CD4-positive, alpha-beta memory T cell (primary cell): Measurements from ENCODE around the gene BRDT. TPM values are rescaled to one million over a fixed set of nuclear protein-coding genes. Genes with fewer than 3 reads are reported as not detected.
A peak's percentile ranks its signal among the peaks of the same experiment; 100 is the strongest.

Source experiments
- CTCF ChIA-PET: fragments of 350-600 bp; sonication (Branson Sonifier 250); formaldehyde crosslinking; loops from one replicate; lab custom pipeline; 2021; ENCODE audit warnings: inconsistent platforms; ENCODE audit not compliant: partially characterized antibody; lab: Charles Lee
- POLR2A ChIA-PET: fragments of 350-600 bp; sonication (Branson Sonifier 250); formaldehyde crosslinking; loops from one replicate; lab custom pipeline; 2021; ENCODE audit not compliant: partially characterized antibody; lab: Charles Lee
- DNase-seq, 5 donors: peaks; one replicate each; pipeline versions ENCODE4 v3.0.0 to v3.0.0-alpha.2; 2020 to 2022; ENCODE audit warnings: mixed read lengths in 1 of 5
- H3K27ac ChIP-seq: one replicate; pipeline ENCODE4 v1.7.0; 2013; ENCODE audit warnings: low read depth, low read length
- H3K27me3 ChIP-seq: 2 replicates; pipeline ENCODE4 v1.7.0; 2013; ENCODE audit warnings: mild to moderate bottlenecking, low read length, moderate library complexity; ENCODE audit not compliant: insufficient read depth
- H3K36me3 ChIP-seq: 2 replicates; pipeline ENCODE4 v1.7.0; 2013; ENCODE audit warnings: mild to moderate bottlenecking, low read length, moderate library complexity; ENCODE audit not compliant: insufficient read depth
- H3K4me1 ChIP-seq: 2 replicates; pipeline ENCODE4 v1.7.0; 2013; ENCODE audit warnings: mild to moderate bottlenecking, low read length, moderate library complexity; ENCODE audit not compliant: insufficient read depth
- H3K4me3 ChIP-seq, 2 donors: one replicate each; pipeline ENCODE4 v1.7.0; 2013; ENCODE audit warnings: low read length in 2 of 2, mild to moderate bottlenecking in 1 of 2
- H3K9me3 ChIP-seq, 2 donors: one replicate each; pipeline ENCODE4 v1.7.0; 2013; ENCODE audit warnings: low read length in 2 of 2, control low read depth in 1 of 2; ENCODE audit not compliant: control insufficient read depth in 1 of 2
- H3K27ac Mint-ChIP-seq, 7 donors: one replicate each; pipeline ENCODE4 v1.8.0; 2020 to 2021; ENCODE audit warnings: mixed read lengths in 7 of 7, mild to moderate bottlenecking in 6 of 7, inconsistent platforms in 3 of 7, moderate library complexity in 3 of 7
- H3K27me3 Mint-ChIP-seq, 2 donors: one replicate each; pipeline ENCODE4 v1.8.0; 2020 to 2021; ENCODE audit warnings: mixed read lengths in 2 of 2
- H3K36me3 Mint-ChIP-seq, 2 donors: one replicate each; pipeline ENCODE4 v1.8.0; 2020 to 2021; ENCODE audit warnings: mixed read lengths in 2 of 2, inconsistent platforms in 1 of 2, mild to moderate bottlenecking in 1 of 2
- H3K4me1 Mint-ChIP-seq, 4 donors: one replicate each; pipeline ENCODE4 v1.8.0; 2020 to 2021; ENCODE audit warnings: mixed read lengths in 4 of 4, mild to moderate bottlenecking in 1 of 4
- H3K4me3 Mint-ChIP-seq, 8 donors: one replicate each; pipeline ENCODE4 v1.8.0; 2020 to 2021; ENCODE audit warnings: mixed read lengths in 8 of 8, mild to moderate bottlenecking in 7 of 8, moderate library complexity in 6 of 8, inconsistent platforms in 3 of 8
- H3K9me3 Mint-ChIP-seq, 8 donors: one replicate each; pipeline ENCODE4 v1.8.0; 2020 to 2021; ENCODE audit warnings: mixed read lengths in 8 of 8, mild to moderate bottlenecking in 5 of 8, inconsistent platforms in 3 of 8, moderate library complexity in 1 of 8
- intact Hi-C: fragments of 100-400 bp; cut with micrococcal nuclease; formaldehyde crosslinking; loops from one replicate; pipeline ENCODE4 v1.15.1; 2023
- polyA plus RNA-seq, 2 donors: library from polyadenylated mRNA; unstranded; fragments of 300-500 nt; fragmentation: Illumina TruSeq; gene quantifications; one replicate each; pipeline ENCODE4 v1.2.3, GENCODE V29; 2021
- total RNA-seq, 2 experiments: library from RNA; stranded (reverse); gene quantifications; one replicate each; pipeline ENCODE4 v1.2.3, GENCODE V29; 2021

Gene BRDT
- under 1 TPM in 1 of 2 experiments, not detected in 1; 0.44 TPM for total RNA-seq
- polyA plus RNA-seq, result not detected

DNA sequence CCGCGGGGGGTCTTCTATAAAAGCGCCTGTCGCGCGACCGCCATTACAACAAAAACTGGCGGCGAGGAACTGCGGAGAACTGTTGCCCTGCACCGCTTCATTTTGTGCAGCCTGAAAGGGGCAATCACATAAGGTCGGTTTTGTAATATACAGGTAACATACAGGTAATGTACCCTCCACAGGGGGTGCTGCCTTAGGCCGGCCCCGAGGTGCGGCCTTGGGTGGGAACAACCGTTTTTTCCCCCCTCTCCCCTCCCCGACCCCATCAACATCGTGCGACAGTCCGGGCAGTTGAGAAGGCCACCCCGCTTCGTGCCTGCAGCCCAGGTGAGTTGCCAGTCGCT is at the start of gene BRDT:
Gene BRDT, plus strand, starts transcription at position 46 of the 344 bp plus-strand sequence. CDS start 13,354 bp downstream, outside the sequence.
- H3K27ac Mint-ChIP-seq, result peak within 1 kb of the TSS; percentile 95 to 99 (median 98)
- H3K27me3 Mint-ChIP-seq, result no peaks in the 10 kb centered on the region
- H3K36me3 ChIP-seq, result no peaks in the 10 kb centered on the region
- peaks cover 13 to 22% (median 20%) of the 10 kb centered on the region in 4 donors for H3K4me1 Mint-ChIP-seq
- peaks cover 27% of the 10 kb centered on the region for H3K4me1 ChIP-seq
- peak within 1 kb of the TSS; percentile 73 for H3K27ac ChIP-seq
- H3K9me3 Mint-ChIP-seq, result peaks cover 0 to 2% (median 0%) of the 10 kb centered on the region in 8 donors
- peaks cover 0 to 5% of the 10 kb centered on the region in 2 donors for H3K36me3 Mint-ChIP-seq
- peak within 1 kb of the TSS; percentile 12 to 21 for H3K4me3 ChIP-seq
- no peaks in the 10 kb centered on the region for H3K9me3 ChIP-seq
- no peaks in the 10 kb centered on the region for H3K27me3 ChIP-seq
- POLR2A ChIA-PET, result interaction anchor here (0.9 to 1.3 kb wide), 5 partner anchors 13 to 1396 kb away, joined by 3 to 4 read pairs (median 4); partner anchors contain the start of gene DR1
- CTCF ChIA-PET, result interaction anchor here (1.0 to 1.5 kb wide), 2 partner anchors 22 to 65 kb away, joined by 4 read pairs; no protein-coding TSS in a partner anchor
- intact Hi-C loops, result loop anchor here (1.0 kb wide), 1 partner anchor 145 kb away; no protein-coding TSS in a partner anchor
- peak within 1 kb of the TSS; percentile 75 to 92 (median 82) for H3K4me3 Mint-ChIP-seq
- no peak for DNase-seq

DNA sequence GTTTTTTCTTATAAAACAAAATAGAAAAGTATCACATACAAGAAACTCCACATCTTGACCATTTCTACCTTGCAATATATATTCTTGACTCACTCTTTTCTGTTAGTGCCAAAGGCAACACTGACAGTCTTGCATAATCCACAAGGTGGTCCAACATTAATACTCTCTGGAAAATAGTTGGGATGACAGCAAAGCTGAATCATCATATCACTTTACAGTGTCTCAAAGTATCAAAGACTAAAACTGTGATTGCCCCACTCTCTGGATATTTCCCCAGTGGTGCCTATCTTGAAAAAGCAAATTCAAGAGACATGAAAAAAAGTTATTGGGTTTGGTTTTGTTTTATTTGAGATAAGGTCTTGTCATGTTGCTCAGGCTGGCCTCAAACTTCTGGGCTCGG is 48.6 kb upstream of the BRDT start:
- Mint-ChIP-seq H3K27me3 (peaks cover 0 to 2% of the 10 kb centered on the region in 2 donors), H3K36me3 (no peaks in the 10 kb centered on the region), H3K27ac (no peak overlapping the region), H3K9me3 (no peaks in the 10 kb centered on the region), H3K4me1 (peaks cover 8 to 11% (median 10%) of the 10 kb centered on the region in 4 donors), H3K4me3 (no peak overlapping the region)
- Histone ChIP-seq H3K9me3 (no peaks in the 10 kb centered on the region), H3K36me3 (no peaks in the 10 kb centered on the region), H3K27ac (no peak overlapping the region), H3K4me3 (no peak overlapping the region), H3K4me1 (no peaks in the 10 kb centered on the region), H3K27me3 (no peaks in the 10 kb centered on the region)
- intact Hi-C loops, result no loop called here
- POLR2A ChIA-PET, result interaction anchor here (0.7 kb wide), 1 partner anchor 247 kb away, joined by 3 read pairs; no protein-coding TSS in a partner anchor
- CTCF ChIA-PET, result interaction anchor here (0.9 to 2.6 kb wide), 2 partner anchors 14 to 17 kb away, joined by 3 to 11 read pairs; partner anchors contain the start of gene TGFBR3
- DNase-seq, result no peak

DNA sequence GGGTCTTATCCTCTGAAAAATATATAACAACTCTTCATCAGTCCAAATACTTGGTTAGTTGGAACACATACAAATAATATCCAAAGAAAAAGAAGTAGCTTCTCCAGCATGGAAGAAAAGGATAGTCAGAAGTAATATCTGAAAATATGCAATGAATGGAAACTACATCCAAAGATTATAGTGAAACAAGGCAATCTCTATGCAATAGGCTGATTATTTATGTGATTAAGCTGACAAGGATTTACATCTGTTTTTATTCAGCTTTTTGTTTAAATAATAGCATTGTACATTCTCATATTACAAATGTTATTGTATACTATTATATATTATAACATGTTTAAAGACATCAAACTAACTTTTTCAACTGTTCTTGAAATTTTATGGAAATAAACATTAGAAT is 48.0 kb upstream of the BRDT start:
- Mint-ChIP-seq H3K4me3 (no peak overlapping the region), H3K27me3 (peaks cover 0 to 2% of the 10 kb centered on the region in 2 donors), H3K36me3 (no peaks in the 10 kb centered on the region), H3K9me3 (no peaks in the 10 kb centered on the region), H3K27ac (no peak overlapping the region), H3K4me1 (peaks cover 2 to 4% (median 4%) of the 10 kb centered on the region in 4 donors)
- DNase-seq, result no peak
- no peak overlapping the region for H3K4me3 ChIP-seq
- ChIA-PET CTCF (interaction anchor here (0.9 to 2.6 kb wide), 2 partner anchors 14 to 18 kb away, joined by 3 to 11 read pairs; partner anchors contain the start of gene TGFBR3), POLR2A (interaction anchor here (0.7 kb wide), 1 partner anchor 248 kb away, joined by 3 read pairs; no protein-coding TSS in a partner anchor)
- H3K27ac ChIP-seq, result no peak overlapping the region
- H3K27me3 ChIP-seq, result no peaks in the 10 kb centered on the region
- H3K36me3 ChIP-seq, result no peaks in the 10 kb centered on the region
- H3K9me3 ChIP-seq, result no peaks in the 10 kb centered on the region
- intact Hi-C loops, result no loop called here
- H3K4me1 ChIP-seq, result no peaks in the 10 kb centered on the region

DNA sequence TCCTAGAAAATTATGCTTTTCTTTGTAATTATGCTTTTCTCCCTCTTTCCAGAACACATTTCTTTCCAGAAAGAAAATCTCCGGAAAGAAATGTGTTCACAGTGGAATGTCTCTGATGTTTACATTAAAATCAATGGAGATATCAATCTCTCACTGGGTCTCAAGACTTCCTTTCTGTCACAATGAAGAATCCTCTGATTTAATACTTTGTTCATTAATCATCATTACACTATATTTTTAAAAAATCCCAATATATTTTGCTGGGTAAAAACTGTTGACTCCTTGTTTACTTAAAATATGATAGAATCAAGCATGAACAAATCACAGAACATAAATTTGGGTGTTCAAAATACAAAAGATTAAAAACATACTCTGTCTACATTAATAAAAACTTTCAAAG is 36.9 kb upstream of the BRDT start:
- ChIA-PET POLR2A (no interaction called here), CTCF (no interaction called here)
- Histone ChIP-seq H3K36me3 (no peaks in the 10 kb centered on the region), H3K4me1 (no peaks in the 10 kb centered on the region), H3K4me3 (no peak overlapping the region), H3K27me3 (no peaks in the 10 kb centered on the region), H3K9me3 (no peaks in the 10 kb centered on the region), H3K27ac (no peak overlapping the region)
- H3K36me3 Mint-ChIP-seq, result no peaks in the 10 kb centered on the region
- intact Hi-C loops, result no loop called here
- no peaks in the 10 kb centered on the region for H3K9me3 Mint-ChIP-seq
- DNase-seq, result no peak
- no peak overlapping the region for H3K27ac Mint-ChIP-seq
- H3K27me3 Mint-ChIP-seq, result peaks cover 0 to 1% of the 10 kb centered on the region in 2 donors
- no peak overlapping the region for H3K4me3 Mint-ChIP-seq
- no peaks in the 10 kb centered on the region for H3K4me1 Mint-ChIP-seq

GRCh38 chr1:91913018-91913417 is 36.2 kb upstream of the BRDT start:
- Histone ChIP-seq H3K9me3 (no peaks in the 10 kb centered on the region), H3K4me3 (no peak overlapping the region), H3K4me1 (no peaks in the 10 kb centered on the region), H3K36me3 (no peaks in the 10 kb centered on the region), H3K27ac (no peak overlapping the region), H3K27me3 (no peaks in the 10 kb centered on the region)
- no peaks in the 10 kb centered on the region for H3K36me3 Mint-ChIP-seq
- DNase-seq, result no peak
- CTCF ChIA-PET, result no interaction called here
- peaks cover 0 to 1% of the 10 kb centered on the region in 2 donors for H3K27me3 Mint-ChIP-seq
- no peaks in the 10 kb centered on the region for H3K9me3 Mint-ChIP-seq
- intact Hi-C loops, result no loop called here
- H3K27ac Mint-ChIP-seq, result no peak overlapping the region
- H3K4me1 Mint-ChIP-seq, result no peaks in the 10 kb centered on the region
- POLR2A ChIA-PET, result interaction anchor here (0.7 kb wide), 1 partner anchor 599 kb away, joined by 3 read pairs; no protein-coding TSS in a partner anchor
- no peak overlapping the region for H3K4me3 Mint-ChIP-seq

GRCh38 chr1:91916046-91916445 is 33.2 kb upstream of the BRDT start:
- Histone ChIP-seq H3K4me3 (no peak overlapping the region), H3K36me3 (no peaks in the 10 kb centered on the region), H3K9me3 (no peaks in the 10 kb centered on the region), H3K27ac (no peak overlapping the region), H3K4me1 (no peaks in the 10 kb centered on the region), H3K27me3 (no peaks in the 10 kb centered on the region)
- Mint-ChIP-seq H3K27ac (no peak overlapping the region), H3K4me3 (no peak overlapping the region), H3K4me1 (no peaks in the 10 kb centered on the region), H3K27me3 (no peaks in the 10 kb centered on the region), H3K36me3 (no peaks in the 10 kb centered on the region), H3K9me3 (no peaks in the 10 kb centered on the region)
- intact Hi-C loops, result no loop called here
- POLR2A ChIA-PET, result interaction anchor here (1.3 kb wide), 1 partner anchor 11 kb away, joined by 3 read pairs; no protein-coding TSS in a partner anchor
- CTCF ChIA-PET, result no interaction called here
- no peak for DNase-seq

DNA sequence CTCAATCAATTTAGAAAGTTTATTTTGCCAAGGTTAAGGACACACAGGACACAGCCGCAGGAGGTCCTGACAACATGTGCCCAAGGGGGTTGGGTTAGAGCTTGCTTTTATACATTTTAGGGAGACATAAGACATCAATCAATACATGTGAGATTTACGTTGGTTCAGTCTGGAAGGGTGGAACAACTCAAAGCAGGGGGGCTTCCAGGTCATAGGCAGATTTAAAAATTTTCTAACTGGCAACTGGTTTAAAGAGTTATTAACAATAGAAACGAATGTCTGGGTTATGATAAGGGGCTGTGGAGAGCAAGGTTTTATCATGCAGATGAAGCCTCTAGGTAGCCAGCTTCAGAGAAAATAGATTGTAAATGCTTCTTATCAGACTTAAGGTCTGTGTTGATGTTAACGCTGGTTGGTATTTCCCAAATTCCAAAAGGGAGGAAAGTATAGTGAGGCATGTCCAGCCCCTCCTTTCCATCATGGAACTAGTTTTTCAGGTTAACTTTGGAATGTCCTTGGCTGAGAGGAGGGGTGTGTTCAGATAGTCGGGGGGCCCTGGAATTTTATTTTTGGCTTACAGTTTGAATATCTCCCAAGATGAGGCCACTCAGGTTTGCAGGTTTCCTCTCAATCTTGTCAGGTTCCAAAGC is 32.3 kb upstream of the BRDT start:
- no peak overlapping the region for H3K27ac ChIP-seq
- no peak for DNase-seq
- no peak overlapping the region for H3K4me3 ChIP-seq
- no peaks in the 10 kb centered on the region for H3K36me3 ChIP-seq
- no peaks in the 10 kb centered on the region for H3K9me3 ChIP-seq
- Mint-ChIP-seq H3K27me3 (no peaks in the 10 kb centered on the region), H3K9me3 (no peaks in the 10 kb centered on the region), H3K4me3 (no peak overlapping the region), H3K4me1 (no peaks in the 10 kb centered on the region), H3K27ac (peak overlapping the region in 1 of 7 donors; percentile 44), H3K36me3 (no peaks in the 10 kb centered on the region)
- CTCF ChIA-PET, result no interaction called here
- H3K27me3 ChIP-seq, result no peaks in the 10 kb centered on the region
- intact Hi-C loops, result no loop called here
- H3K4me1 ChIP-seq, result no peaks in the 10 kb centered on the region
- POLR2A ChIA-PET, result no interaction called here
